OCI-LY3 (cell line): ENCODE measurements around the gene SAMD4B.

Experiments
- H2AFZ ChIP-seq: fragments of 200-600, 300-600 bp; shearing (Covaris generic); 2 replicates; pipeline ENCODE4 v1.6.0; 2014; ENCODE audit warnings: antibody characterized with exemption, low read depth, low read length
- H3K27ac ChIP-seq: fragments of 200-600, 300-600 bp; sonication (generic); 2 replicates; pipeline ENCODE4 v1.5.1; 2014; ENCODE audit warnings: mild to moderate bottlenecking, low read length, moderate library complexity, mixed read lengths
- H3K27me3 ChIP-seq: fragments of 200-600, 300-600 bp; sonication (generic); 2 replicates; pipeline ENCODE4 v1.6.1; 2014; ENCODE audit warnings: low read depth, low read length, mixed read lengths
- H3K36me3 ChIP-seq: fragments of 200-600, 300-600 bp; sonication (generic); replicated peaks from 2 replicates; pipeline ENCODE3; 2014; ENCODE audit warnings: low read depth, low read length, mixed read lengths
- H3K4me1 ChIP-seq: fragments of 300-600, 200-600 bp; sonication (generic); 2 replicates; pipeline ENCODE4 v1.6.1; 2014; ENCODE audit warnings: low read length, mixed read lengths
- H3K4me2 ChIP-seq: fragments of 200-600, 300-600 bp; sonication (generic); 2 replicates; pipeline ENCODE4 v1.6.1; 2014; ENCODE audit warnings: low read length, mixed read lengths
- H3K4me3 ChIP-seq: fragments of 300-600, 200-600 bp; sonication (generic); 2 replicates; pipeline ENCODE4 v1.5.1; 2014; ENCODE audit warnings: antibody characterized with exemption, mild to moderate bottlenecking, low read length, moderate library complexity
- H3K79me2 ChIP-seq: fragments of 300-600, 200-600 bp; shearing (Covaris generic); 2 replicates; pipeline ENCODE4 v1.6.1; 2014; ENCODE audit warnings: mild to moderate bottlenecking, low read length, mixed read lengths
- H3K9ac ChIP-seq: fragments of 300-600, 200-600 bp; shearing (Covaris generic); 2 replicates; pipeline ENCODE4 v1.6.0; 2014; ENCODE audit warnings: mild to moderate bottlenecking, low read length, moderate library complexity
- H3K9me3 ChIP-seq: fragments of 200-600, 300-600 bp; shearing (Covaris generic); 2 replicates; pipeline ENCODE4 v1.6.1; 2014; ENCODE audit warnings: low read length, mixed read lengths; ENCODE audit not compliant: insufficient read depth
- H4K20me1 ChIP-seq: fragments of 200-600, 300-600 bp; sonication (generic); 2 replicates; pipeline ENCODE4 v1.6.1; 2016; ENCODE audit warnings: low read length, mixed read lengths; ENCODE audit not compliant: insufficient read depth
- EZH2phosphoT487 ChIP-seq: fragments of 200-600 bp; shearing (Covaris generic); IDR thresholded peaks from 2 replicates; pipeline ENCODE4 v1.6.1; 2018; ENCODE audit warnings: antibody characterized with exemption, mixed run types, low read depth
- TF ChIP-seq, protein P1 (sequence below): fragments of 200-600, 300-600 bp; sonication (generic); IDR thresholded peaks from 2 replicates; pipeline ENCODE4 v1.5.1; 2014; ENCODE audit warnings: antibody characterized with exemption, low read length, low read depth

The SAMD4B gene

DNA sequence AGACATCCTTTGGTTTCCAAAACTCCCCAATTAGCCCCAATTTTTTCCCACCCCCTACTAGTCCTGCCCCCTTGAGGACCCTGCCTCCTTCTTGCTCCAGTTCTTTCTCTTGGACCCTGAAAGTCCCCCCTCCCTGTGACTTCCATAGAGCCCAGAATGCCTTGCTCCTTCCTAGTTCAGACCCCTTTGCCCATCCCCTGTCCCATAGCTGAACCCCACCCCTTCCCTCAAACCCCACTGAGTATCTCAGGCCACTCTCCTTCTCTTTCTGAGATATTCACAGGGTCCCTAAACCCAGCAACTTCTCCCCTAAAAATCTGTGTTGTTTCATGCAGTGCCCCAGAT is 20.4 kb upstream of the SAMD4B start:
- H3K4me2 ChIP-seq: no peak overlapping the region
- H3K27ac ChIP-seq: no peak overlapping the region
- no peak overlapping the region for H2AFZ ChIP-seq
- H4K20me1 ChIP-seq: 0 out of 2 replicates have a peak, but pooled peaks cover 3% of the 10 kb centered on the region
- H3K9ac ChIP-seq: no peak overlapping the region
- peaks cover 14% of the 10 kb centered on the region for H3K4me1 ChIP-seq
- no peaks in the 10 kb centered on the region for H3K36me3 ChIP-seq
- H3K79me2 ChIP-seq: peaks cover 13% of the 10 kb centered on the region
- H3K9me3 ChIP-seq: no peaks in the 10 kb centered on the region
- TF ChIP-seq, protein P1, sequence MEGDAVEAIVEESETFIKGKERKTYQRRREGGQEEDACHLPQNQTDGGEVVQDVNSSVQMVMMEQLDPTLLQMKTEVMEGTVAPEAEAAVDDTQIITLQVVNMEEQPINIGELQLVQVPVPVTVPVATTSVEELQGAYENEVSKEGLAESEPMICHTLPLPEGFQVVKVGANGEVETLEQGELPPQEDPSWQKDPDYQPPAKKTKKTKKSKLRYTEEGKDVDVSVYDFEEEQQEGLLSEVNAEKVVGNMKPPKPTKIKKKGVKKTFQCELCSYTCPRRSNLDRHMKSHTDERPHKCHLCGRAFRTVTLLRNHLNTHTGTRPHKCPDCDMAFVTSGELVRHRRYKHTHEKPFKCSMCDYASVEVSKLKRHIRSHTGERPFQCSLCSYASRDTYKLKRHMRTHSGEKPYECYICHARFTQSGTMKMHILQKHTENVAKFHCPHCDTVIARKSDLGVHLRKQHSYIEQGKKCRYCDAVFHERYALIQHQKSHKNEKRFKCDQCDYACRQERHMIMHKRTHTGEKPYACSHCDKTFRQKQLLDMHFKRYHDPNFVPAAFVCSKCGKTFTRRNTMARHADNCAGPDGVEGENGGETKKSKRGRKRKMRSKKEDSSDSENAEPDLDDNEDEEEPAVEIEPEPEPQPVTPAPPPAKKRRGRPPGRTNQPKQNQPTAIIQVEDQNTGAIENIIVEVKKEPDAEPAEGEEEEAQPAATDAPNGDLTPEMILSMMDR: no peak
- TF ChIP-seq EZH2phosphoT487: no peak
- H3K4me3 ChIP-seq: no peak overlapping the region
- H3K27me3 ChIP-seq: no peaks in the 10 kb centered on the region

DNA sequence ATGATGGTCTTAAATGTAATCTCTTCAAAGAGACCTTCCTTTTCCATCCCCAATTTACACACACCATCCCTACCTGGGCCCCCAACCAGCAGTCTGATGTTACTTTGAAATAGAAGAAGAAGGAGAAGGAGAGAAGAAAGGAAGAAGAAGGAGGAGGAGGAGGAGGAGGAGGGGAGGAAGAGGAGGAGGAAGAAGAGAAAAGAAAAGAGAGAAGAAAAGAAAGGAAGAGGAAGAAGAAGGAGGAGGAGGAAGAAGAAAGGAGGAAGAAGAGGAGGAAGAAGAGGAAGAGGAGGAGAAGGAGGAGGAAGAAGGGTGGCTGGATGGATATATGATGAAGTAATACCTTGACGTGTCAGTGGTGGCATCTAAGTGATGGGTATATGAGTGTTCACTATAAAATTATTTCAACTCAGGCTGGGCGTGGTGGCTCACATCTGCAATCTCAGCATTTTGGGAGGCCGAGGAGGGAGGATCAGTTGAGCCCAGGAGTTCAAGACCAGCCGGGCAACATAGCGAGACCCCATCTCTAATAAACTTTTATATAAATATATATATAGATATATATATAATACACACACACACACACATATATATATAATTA is 17.9 kb upstream of the SAMD4B start:
- no peaks in the 10 kb centered on the region for H4K20me1 ChIP-seq
- TF ChIP-seq, protein P1: no peak
- TF ChIP-seq EZH2phosphoT487: no peak
- peaks cover 7% of the 10 kb centered on the region for H3K4me1 ChIP-seq

DNA sequence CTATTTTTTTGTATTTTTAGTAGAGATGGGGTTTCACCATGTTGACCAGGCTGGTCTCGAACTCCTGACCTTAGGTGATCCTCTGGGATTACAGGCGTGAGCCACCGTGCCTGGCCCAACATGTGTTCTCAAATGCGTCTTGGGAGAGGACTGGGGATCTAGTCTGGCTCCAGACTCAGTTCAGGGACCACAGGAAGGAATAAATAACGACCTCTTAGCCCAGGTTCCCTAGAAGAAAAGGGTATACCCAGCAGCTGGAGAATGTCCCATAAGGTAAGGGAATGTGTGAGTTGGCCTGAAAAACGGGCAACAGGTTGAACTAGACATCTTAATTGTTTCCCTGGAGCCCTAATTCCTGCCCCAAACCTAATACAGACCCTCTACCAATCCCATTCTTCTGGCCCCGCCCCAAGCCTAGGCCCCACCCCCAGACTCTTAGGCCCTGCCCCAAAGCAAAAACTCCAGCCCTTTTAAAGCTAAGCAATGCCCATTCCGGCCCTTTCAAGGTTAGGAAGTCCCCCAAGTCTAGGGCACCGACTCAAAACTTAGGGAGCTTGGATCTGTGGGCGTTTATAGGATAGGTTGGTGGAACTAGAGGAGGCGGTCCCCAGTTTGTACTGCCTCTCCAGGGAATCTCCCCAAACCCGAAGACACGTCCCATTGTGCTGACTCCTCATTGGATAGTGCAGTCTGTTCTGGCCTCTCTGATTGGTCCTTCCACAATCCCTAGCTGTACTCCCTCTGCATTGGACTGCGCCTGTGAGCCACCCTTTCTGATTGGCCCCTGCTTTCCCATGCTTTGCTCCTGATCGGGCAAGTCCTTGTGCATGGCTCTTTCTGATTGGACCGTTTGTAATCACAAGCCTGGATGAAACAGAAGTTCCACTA is 16.2 kb upstream of the SAMD4B start:
- Histone ChIP-seq H3K27me3 (no peaks in the 10 kb centered on the region), H3K36me3 (no peaks in the 10 kb centered on the region), H3K4me2 (no peak overlapping the region), H3K4me3 (no peak overlapping the region), H2AFZ (no peak overlapping the region), H4K20me1 (no peaks in the 10 kb centered on the region), H3K9me3 (no peaks in the 10 kb centered on the region), H3K4me1 (peaks cover 3% of the 10 kb centered on the region; the same call in 1 of the 2 replicates), H3K9ac (no peak overlapping the region), H3K27ac (no peak overlapping the region), H3K79me2 (no peaks in the 10 kb centered on the region)
- TF ChIP-seq, protein P1: no peak

More for the DNA sequence above, 17.9 kb upstream of the SAMD4B start:
- H3K9ac ChIP-seq: no peak overlapping the region
- H3K4me2 ChIP-seq: no peak overlapping the region
- no peak overlapping the region for H3K27ac ChIP-seq
- H2AFZ ChIP-seq: no peak overlapping the region
- no peaks in the 10 kb centered on the region for H3K27me3 ChIP-seq
- H3K9me3 ChIP-seq: no peaks in the 10 kb centered on the region
- H3K79me2 ChIP-seq: peaks cover 5% of the 10 kb centered on the region
- no peak overlapping the region for H3K4me3 ChIP-seq
- no peaks in the 10 kb centered on the region for H3K36me3 ChIP-seq

DNA sequence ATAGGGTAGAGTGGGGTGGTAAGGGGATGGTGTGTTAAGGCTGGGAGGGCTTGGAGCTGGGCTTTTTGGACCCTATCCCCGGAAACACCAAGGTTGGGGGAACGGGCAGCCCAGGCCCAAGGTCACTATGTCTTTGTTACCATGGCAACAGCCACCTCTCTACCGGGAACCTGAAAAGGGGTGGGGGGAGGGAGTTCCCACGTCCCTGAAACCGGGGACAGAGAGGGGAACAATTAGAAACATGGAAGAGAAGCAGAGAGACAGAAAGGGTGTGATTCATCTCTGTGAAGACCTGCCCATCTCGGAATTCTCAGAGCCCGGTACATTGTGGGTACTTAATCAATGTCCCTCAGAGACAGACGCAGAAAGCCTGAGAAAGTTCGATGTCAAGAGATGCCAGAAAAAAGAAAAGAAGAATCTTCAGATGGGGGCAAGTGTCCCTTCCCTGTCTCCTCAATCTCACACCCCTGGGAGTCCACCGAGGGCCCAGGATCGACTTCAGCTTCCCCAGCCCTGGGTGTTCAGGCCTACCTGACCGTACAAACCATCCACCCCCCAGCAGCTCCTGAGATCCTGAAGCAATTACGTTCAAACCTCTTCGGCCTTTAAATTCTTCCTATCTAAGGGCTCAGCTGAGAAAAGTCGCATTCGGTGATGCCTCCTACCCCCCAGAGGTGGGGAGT is 14.7 kb upstream of the SAMD4B start:
- H3K4me3 ChIP-seq: no peak overlapping the region

More for the DNA sequence above, 14.7 kb upstream of the SAMD4B start:
- Histone ChIP-seq H3K9ac (no peak overlapping the region), H3K4me1 (no peaks in the 10 kb centered on the region), H3K27ac (no peak overlapping the region), H2AFZ (no peak overlapping the region), H3K36me3 (no peaks in the 10 kb centered on the region), H3K4me2 (no peak overlapping the region), H3K27me3 (no peaks in the 10 kb centered on the region), H4K20me1 (no peaks in the 10 kb centered on the region), H3K9me3 (no peaks in the 10 kb centered on the region), H3K79me2 (no peaks in the 10 kb centered on the region)
- no peak for TF ChIP-seq EZH2phosphoT487
